Occipital lobe (tissue), 2 donors: ENCODE results near the gene EPB41L1. TPM values are rescaled to one million over a fixed set of nuclear protein-coding genes. Genes with fewer than 3 reads are reported as not detected.

Source experiments
- DNase-seq: peaks from one replicate; lab custom pipeline; 2025; lab: John Stamatoyannopoulos, UW
- total RNA-seq: library from RNA; depleted of rRNA; stranded (reverse); fragments of >200 nt; gene quantifications from one replicate; pipeline ENCODE4 v1.2.3, GENCODE V29; 2014

Gene EPB41L1
- total RNA-seq, 1 donor from 2014 or later: 82.2 TPM

- no peak for DNase-seq
Observed at GRCh38 chr20:36155629-36155971, 1.1 kb downstream of the EPB41L1 start.

GRCh38 chr20:36155991-36156390, 1.5 kb downstream of the EPB41L1 start:
- DNase-seq: peak; percentile 46

DNA sequence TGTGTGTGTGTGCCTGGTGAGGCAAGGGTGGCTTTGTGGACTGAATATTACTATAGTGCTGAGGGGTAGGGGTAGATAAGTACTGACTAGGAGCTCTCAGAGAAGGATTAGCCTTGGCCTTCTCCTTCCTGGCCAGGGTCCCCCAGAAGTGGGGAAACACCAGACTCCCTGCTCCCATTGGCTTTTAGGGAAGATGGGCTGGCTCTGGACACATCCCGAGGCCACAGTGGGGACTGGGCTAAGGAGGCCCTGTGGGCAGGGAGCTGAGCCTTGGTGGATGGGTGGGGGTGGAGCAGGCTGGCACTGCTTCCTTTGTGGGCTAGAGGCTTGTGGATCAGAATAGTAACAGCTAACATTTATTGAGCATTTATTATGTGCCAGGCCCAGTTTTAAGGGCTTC, 3.1 kb downstream of the EPB41L1 start:
- no peak for DNase-seq

- no peak for DNase-seq
Observed at GRCh38 chr20:36158160-36158741, 3.7 kb downstream of the EPB41L1 start.

DNA sequence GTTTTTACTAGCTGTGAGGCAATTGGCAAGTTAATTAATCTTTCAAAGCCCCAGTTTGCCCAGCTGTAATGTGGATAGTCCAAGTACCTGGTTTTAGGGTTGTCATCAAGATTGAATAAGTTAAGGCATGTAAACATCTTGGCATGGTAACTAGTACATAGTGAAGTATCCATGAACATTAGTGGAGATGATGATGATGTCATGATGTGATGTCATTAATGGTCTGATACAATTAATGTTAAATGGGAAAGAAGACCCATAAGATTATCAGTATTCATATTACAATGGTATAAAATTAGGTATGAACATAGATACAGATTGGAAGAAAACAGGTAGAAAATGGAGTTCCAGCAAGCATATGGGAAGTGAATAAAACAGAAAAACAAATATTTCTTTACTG, 5.3 kb downstream of the EPB41L1 start:
- no peak for DNase-seq

- no peak for DNase-seq
Observed at GRCh38 chr20:36162272-36162966, 7.9 kb downstream of the EPB41L1 start.

- DNase-seq: no peak
Observed at GRCh38 chr20:36167902-36168503, 13.5 kb downstream of the EPB41L1 start.

- no peak for DNase-seq
Observed at GRCh38 chr20:36170542-36171215, 16.1 kb downstream of the EPB41L1 start.

DNA sequence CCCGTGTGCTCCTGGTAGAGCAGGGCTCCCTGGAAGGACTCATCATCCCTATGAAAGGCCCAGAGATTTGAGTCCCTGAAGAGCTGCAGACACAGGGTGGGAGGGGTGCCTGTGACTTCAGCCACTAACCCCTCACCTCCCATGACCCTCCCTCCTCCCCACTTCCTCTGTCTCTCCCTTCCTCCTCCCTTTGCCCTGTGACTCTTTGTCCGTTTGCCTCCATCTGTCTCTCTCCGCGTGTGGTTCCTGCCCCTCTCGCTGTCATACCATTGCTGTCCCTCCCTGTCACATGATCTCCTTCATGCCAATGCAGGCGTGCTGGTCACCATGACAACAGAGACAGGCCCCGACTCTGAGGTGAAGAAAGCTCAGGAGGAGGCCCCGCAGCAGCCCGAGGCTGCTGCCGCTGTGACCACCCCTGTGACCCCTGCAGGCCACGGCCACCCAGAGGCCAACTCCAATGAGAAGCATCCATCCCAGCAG, 19.0 kb downstream of the EPB41L1 start:
- peak; percentile 32 for DNase-seq

DNA sequence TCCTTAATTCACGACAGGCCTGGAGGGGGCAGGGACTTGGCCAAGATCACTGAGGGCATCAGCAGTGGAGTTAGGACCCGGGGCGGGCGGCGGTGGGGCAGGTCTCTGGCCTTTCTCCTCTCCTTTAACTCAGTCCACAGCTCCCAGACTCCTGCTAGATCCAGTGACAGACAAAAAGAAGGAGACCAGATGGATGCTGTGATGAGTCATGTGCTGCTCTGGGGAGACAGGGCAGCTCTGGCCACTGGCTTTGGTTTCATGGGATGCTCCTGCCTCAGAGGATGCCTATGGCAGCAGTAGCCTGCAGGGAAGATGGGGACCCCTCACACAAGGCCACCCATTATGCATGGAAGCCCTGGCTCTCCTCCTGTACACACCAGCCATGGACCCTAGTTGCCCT, 20.5 kb downstream of the EPB41L1 start:
- DNase-seq: no peak

DNA sequence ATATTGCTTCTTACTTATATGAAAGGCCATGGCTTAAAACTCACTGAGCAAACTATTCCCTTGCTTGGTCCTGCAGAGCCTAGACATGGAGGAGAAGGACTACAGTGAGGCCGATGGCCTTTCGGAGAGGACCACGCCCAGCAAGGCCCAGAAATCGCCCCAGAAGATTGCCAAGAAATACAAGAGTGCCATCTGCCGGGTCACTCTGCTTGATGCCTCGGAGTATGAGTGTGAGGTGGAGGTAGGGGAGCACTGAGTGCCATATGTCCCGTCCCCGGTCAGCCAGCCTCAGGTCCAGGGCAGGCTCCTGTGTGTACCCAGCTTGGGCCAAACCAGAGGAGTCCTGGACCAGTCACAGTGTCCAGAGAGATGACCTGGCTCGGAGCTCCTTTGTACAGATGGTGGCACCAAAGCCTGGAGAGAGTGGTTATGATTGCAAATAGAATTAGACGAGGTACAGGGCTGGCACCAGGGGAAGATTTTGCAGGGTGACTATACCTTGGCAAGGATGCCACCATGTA, 21.0 kb downstream of the EPB41L1 start:
- DNase-seq: no peak

DNA sequence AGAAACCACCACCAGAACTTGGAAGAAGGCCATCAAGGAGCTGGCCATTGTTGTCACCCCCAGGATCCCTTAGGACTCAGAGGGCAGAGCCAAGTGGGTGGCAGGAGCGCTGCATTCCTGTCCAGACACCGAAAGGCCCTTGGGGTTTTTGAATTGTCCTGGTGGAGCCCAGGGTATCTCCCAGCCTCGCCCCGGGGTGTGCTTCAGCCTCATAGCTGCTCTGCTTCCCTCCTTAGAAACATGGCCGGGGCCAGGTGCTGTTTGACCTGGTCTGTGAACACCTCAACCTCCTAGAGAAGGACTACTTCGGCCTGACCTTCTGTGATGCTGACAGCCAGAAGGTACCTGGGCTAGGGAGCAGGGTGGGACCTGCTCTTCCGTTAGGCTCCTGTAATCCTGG, 23.2 kb downstream of the EPB41L1 start:
- no peak for DNase-seq

GRCh38 chr20:36179170-36179945, 24.8 kb downstream of the EPB41L1 start:
- DNase-seq: no peak

DNA sequence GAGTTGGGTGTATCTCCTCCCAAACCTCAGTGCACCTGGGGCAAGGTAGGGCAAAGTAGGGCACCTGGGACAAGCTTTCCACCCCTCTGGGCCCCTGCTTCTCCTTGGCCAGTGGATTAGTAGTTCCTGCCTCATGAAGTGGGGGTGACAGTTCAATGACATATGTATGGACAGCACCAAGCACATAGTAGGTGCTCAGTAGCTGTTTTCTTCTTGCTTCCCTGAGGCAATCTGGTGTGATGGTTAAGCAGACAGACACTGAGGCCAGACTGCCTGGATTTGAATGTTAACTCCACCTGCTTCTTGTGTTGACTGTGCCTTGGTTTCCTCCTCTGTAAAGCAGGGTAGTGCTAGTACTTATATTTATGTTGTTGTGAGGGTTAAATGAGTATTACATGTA, 25.8 kb downstream of the EPB41L1 start:
- DNase-seq: no peak

DNA sequence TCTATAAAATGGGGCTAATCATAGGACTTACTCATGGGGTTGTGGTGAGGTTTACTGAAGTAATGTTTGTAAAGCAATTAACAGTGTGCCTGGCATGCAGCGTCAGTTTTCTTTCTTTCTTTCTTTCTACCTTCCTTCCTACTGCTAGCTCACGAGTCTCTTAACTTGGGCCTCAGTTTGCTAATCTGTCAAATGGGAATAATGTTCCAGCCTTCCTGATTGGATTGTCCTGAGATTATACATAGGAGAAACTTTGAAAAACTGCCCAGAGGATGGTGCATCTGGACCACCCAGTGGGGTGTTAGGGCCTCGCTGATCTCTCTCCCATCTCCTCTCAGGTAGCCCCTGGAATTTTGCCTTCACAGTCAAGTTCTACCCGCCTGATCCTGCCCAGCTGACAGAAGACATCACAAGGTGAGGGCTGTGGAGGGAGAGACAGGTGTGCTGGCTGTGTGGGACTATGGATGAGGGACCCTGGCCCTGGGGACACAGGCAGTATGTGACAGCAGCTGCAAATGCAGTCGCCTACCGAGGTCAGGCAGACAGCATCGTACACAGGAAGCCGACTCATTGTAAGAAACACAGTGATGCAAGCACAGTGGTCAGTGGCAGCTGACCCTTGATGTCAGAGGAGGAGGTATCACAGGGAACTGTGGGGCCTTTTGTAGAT, 27.5 kb downstream of the EPB41L1 start:
- no peak for DNase-seq

DNA sequence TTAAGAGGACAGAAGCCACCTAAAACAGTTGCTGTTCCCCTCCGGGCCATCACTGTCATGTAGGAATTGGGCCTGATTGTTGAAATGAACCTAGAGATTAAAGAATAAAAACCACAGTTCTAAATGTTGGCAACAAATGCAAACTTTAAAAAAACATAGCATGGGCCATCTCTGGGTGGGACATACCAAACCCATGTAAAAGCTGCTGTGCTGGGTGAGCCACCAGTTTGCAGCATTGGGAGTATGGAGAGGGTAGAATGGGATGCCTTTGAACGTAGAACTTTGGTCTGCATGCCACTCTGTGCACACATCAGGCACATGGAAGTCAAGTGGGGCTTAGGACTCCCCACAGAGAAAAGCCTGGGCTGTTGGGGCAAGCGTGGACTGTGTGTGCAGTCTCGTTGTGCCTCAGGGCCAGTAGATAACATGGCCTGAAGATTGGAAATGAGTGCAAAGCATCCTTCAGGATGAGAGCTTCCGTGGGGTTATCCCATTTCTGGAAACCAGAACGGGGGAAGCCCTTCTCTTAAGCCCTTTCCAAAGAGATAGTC, 28.1 kb downstream of the EPB41L1 start:
- DNase-seq: no peak

DNA sequence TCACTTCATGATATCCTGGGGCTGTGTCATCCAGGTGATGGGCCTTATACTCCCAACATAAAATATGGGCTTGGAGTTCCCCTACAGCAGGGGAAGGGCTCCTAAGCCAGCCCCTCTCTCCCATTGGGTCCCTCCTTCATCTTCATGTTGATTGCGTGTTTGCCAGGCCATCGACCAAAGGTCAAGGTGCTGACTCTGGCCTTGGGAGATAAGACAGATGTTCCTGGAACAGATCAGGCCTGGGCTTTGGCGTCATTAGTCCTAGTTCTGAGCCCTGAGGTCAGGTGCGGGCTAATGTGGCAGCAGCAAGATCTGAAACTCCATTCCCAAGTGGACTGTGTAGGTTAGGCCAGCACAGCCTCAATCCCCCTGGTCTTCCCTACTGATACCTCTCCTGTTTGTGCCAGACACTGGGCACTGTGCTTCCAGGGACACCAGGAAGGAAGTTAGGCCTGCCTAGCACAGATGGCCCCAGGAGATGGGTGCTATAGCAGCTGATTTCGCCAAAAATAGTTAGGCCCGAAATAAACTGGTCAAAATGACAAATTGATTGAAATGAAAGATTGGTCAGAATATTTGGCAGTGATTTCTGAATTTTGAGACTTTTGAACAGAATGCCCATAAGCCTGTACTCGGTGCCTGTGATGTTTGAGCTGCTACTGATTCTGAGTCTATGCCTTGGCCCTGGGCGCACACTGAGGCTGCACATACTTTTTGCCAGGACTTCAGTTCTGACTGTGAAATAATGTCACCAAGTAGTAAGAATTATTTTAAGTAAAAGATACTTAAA, 28.8 kb downstream of the EPB41L1 start:
- no peak for DNase-seq

- DNase-seq: no peak
Observed at GRCh38 chr20:36184816-36185776, 30.6 kb downstream of the EPB41L1 start.
